ENCODE measurements around the gene ANKRD31.

The ANKRD31 gene

DNA sequence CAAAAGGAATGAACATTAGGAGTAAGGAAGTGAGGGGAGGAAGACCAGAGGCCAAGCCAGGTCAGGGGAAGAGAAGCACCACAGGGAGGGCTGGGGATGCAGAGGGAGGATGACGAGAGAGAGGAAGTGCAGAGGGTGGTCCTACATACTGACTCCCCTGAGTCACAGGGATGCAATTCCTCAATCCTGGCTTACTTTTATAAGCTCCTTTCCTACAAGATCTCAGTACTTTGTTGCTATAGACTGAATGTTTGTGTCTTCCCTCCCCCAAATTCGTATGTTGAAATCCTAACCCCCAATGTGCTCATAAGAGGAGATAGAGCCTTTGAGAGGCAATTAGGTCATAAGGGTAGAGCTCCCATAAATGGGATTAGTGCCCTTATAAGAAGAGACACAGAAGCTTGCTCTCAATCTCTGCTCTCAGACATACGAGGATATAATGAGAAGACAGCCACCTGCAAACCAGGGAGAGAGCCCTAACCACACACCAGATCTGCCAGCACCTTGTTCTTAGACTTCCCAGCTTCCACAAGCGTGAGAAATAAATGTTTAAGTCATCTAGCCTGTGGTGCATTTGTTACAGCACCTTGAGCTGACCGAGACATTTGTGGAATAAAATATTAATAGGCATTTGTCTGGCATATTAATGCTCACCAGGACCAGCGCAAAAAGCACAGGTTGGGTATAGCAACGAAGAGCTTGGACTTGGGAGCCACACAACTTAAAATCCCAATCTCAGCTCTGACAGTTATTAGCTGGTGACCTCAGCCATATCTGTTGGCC is 217.7 kb downstream of the ANKRD31 start:
- no peak overlapping the region for H3K27ac ChIP-seq (ENCODE audit: insufficient read depth in 1 of 2, low read depth in 1 of 2, low read length in 2 of 2, poor library complexity in 1 of 2, severe bottlenecking in 2 of 2)
- H3K9me3 ChIP-seq (ENCODE audit: control extremely low read depth in 1 of 5, control insufficient read depth in 4 of 5, insufficient read depth in 2 of 5, low read depth in 1 of 5, low read length in 4 of 5): no peaks in the 10 kb centered on the region
- 89% methylated on average over 3 of the region's 7 CpGs for WGBS (ENCODE audit: insufficient coverage)
- no peaks in the 10 kb centered on the region for H3K27me3 ChIP-seq (replicated peaks in 2 of 5; ENCODE audit: control insufficient read depth in 4 of 5, insufficient read depth in 5 of 5, low read length in 4 of 5)
- ChIA-PET POLR2A (no interaction called here), CTCF (no interaction called here)
- no peak for DNase-seq
- H3K4me1 ChIP-seq (ENCODE audit: control extremely low read depth in 1 of 4, control insufficient read depth in 4 of 4, insufficient read depth in 4 of 4, low read length in 3 of 4): no peaks in the 10 kb centered on the region
- H3K36me3 ChIP-seq (ENCODE audit: control insufficient read depth in 4 of 4, insufficient read depth in 4 of 4, low read length in 3 of 4): no peaks in the 10 kb centered on the region
- no peak overlapping the region for H3K4me3 ChIP-seq (ENCODE audit: control insufficient read depth in 1 of 7, extremely low read depth in 1 of 7, insufficient read depth in 4 of 7, low read depth in 2 of 7, low read length in 6 of 7)

All from common myeloid progenitor, CD34-positive (primary cell).